NCI-H1930 (cell line): ENCODE results near the gene NUDT9.
"Not testable (repeated sequence)": the region's sequence is repeated elsewhere in the genome, so short reads cannot be mapped to it uniquely, and the experiment has no call there.

Experiments
- DNase-seq, 2 experiments: peaks; one replicate each; lab custom pipeline; 2025; lab: John Stamatoyannopoulos, UW

The NUDT9 gene

DNA sequence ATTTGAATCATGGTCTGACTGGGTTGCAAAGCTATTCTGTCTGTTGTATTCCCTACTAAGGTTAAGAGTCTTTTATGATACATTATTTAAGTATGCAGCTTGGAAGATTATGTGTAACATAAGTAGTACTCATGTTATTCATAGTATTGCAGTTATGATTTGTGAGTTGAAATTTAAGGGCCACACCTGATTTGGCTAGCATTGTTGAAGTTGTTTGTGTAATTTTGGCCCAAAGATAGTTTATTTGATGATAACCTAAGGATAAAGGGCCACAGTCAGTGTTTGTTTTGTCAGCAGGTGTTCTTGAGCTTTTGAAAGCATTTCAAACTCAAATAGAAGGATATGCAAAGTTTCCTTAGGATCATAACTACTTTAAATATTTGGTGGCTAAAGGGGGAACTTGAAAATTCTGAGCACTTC, 38.9 kb downstream of the NUDT9 start:
- DNase-seq = no peak

DNA sequence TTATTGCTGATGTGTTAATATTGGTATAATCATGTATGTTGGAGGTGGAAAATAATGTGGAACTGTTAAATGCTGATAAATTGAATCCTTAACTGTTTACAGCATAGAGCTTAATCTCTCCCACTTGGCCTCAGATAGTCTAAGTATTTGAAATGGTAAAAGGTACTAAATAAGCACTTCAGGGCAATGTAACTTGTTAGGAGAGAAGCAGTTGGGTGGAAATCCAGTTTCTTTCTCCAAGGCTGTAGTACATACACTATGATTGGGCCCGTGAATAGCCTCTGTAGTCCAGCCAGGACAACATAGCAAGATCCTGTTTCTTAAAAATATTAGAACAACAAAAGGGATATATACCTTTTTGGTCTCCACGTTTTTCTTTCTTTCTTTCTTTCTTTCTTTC, 39.7 kb downstream of the NUDT9 start:
- DNase-seq = no peak

DNA sequence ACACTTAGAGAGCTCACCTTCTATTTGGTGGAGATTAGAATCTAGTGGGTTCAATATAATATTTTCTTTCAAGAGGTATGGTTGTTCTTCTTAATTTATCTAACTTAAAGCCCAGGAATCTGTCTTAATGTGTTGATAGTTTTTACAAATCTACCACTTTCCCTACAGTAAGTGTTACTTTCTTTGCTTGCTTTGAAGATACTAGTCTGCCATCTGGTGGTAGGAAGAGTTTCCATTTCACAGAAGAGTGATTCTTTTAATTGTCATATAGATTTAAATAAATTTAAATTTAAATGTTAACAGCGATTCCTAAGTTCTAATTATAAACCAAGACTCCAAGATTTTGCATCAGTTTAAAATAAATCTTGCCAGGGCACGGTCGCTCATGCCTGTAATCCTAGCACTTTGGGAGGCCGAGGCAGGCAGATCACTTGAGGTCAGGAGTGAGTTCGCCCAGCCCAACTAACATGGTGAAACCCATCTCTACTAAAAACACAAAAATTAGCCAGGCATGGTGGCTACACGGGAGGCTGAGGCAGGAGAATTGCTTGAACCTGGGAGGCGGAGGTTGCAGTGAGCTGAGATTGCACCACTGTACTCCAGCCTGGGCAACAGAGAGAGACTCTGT, 43.5 kb downstream of the NUDT9 start:
- DNase-seq = peak in 1 of 2 experiments; percentile 13

DNA sequence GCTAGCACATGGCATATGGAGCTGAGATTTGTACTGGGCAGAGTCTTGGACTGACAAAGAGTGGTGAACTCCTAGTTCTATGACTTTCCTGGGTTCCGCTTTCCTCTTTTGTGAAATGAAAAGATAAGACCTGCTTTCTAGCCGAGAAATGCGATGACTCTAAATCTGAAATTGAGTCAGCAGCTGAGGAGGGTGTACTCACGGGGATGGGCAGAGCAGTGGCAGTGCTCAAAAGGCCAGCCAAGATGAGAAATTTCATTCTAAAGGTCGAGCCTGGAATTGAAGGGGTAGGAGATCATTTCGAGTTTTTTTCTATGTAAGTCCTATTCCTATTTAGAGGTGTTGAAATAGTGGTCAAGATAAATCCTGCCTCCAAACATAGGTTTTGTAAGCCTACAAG, 47.0 kb downstream of the NUDT9 start:
- DNase-seq = no peak

DNA sequence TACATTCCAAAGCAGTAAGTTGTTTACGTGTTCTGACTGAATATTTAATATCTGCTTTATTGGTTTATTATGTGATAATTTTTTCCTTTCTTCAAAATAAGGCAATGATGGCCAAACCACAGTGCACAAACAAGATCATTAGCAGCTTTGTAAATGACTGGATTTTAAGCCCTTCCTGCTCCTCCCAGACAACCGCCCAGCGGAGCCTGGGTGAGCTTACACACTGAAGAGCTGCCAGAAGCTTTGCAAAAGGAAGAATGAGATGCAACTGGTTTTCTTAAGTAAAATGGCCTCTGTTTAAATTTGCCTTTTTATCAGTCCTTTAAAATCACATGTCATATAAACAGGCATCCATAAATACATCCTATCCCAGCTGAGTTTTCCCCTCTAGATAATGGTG, 54.6 kb downstream of the NUDT9 start:
- DNase-seq = no peak

DNA sequence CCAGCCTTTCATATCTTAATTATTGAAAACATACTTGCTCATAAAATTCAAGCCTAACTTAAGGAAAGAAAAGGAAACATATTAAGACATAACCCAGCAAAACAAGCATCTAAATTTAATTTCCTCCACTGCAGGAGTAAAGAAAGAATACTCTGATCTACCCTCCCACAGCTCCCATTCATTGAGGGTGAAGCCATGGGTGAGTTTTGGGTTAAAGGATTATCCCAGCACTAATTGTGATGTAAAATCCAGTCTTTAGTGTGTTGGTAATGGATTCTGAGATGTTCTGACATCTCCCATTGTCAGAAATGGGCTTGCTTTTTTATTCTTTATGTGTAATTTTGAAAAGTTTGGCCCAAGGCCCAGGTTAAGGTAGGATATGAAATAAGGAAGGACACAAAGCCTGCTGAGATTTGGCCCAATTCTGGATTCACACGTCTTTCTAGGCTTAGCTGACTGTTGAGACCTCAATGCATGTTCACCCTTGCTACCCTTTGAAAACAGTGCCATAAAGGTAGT, 56.4 kb downstream of the NUDT9 start:
- DNase-seq = no peak

DNA sequence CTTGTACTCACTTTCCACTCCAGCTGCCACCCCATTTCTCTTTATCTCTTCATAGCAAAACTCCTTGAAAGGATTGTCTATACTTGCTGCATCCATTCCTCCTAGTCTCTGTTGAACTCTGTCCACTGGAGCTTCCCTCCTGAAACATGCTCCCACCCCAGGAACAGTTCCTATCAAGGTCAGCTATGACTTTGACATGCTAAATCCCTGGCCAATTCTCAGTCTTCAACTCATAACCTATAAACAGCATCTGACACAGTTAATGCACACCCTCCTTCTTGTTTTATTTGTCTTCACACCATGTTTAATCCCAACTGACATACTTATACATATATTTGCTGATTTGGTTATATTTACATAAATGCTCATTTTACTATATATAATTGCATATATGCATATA, 59.0 kb downstream of the NUDT9 start:
- DNase-seq = no peak

DNA sequence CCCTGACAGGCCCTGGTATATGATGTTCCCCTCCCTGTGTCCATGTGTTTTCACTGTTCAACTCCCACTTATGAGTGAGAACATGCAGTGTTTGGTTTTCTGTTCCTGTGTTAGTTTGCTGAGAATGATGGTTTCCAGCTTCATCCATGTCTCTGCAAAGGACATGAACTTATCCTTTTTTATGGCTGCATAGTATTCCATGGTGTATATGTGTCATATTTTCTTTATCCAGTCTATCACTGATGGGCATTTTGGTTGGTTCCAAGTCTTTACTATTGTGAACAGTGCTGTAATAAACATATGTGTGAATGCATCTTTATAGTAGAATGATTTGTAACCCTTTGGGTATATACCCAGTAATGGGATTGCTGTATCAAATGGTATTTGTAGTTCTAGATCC, 60.9 kb downstream of the NUDT9 start:
- DNase-seq = not testable (repeated sequence)

DNA sequence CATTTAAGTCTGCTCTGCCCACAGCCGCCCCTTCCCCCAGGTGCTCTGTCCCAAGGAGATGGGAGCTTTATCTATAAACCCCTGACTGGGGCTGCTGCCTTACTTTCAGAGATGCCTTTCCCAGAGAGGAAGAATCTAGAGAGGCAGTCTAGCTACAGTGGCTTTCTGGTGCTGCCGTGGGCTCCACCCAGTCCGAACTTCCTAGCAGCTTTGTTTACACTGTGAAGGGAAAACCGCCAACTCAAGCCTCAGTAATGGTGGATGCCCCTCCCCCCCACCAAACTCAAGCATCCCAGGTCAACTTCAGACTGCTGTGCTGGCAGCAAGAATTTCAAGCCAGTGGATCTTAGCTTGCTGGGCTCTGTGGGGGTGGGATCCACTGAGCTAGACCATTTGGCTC, 66.3 kb downstream of the NUDT9 start:
- DNase-seq = not testable (repeated sequence)

DNA sequence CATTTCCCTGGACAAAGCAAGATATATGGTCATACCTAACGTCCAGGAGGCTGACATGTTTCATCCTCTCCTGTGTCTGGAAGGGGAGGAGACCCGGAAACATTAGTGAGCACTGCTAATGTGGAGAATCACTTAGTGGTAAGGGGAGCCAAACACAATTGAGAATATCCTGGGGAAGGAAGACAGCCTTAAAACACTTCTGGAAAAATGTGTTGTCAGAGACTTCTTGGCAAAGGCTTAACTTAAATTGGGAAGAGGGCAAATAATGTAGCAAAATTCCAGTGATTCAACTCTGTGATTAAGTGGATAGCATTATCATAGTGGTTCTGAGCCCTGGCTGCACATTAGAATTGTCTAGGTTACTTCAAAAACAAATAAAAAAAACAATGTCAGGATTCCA, 67.3 kb downstream of the NUDT9 start:
- DNase-seq = no peak

DNA sequence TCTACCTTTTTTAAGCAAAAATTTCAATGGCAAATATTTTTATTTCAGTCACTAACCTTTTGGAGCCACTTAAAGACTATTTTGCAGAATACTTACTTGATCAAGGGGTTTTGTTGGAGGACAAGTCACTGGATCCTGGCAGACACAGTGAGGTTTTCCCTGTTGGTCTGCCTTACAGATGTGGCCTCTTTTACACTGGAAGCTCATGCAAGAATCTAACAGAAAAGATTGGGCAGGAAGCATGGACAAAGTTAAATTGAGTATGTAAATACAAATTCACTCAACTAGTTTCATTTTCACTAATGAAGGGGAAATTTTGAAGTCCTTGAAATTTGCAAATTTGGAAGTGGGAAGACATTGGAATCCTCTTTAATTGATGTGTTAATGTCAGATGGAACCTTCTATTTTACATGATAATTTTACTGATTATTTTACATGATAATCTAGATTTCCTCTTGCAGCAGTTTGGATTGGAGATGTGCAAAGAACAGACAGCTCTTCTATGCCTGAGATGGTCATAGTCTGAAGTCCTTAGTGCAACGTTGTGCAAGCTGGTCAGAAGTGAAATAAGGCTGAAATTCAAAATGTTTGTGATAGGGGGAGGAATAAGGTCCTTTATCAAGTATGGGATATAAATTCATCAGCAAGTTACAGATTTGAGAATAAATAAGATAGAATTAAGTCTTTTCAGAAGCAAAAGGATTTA, 68.4 kb downstream of the NUDT9 start:
- DNase-seq = no peak

DNA sequence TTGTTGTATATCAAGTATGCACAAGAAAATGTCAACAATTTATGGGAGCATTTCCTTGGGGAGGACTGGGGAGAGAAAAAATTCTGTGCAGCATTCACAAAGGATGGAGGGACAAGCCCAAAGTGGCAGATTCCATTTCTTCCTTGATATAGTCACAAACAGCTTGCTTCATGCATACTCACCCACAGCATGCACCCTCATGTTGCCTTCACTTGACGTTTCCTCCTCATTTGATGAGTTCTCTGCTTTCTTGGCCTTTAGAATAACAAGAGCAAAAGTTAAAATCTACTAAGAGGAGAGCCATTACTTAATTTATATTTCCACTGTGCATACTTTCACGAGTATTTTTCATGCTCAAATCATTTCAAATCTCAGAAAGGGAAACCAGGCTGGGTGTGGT, 69.1 kb downstream of the NUDT9 start:
- DNase-seq = no peak

DNA sequence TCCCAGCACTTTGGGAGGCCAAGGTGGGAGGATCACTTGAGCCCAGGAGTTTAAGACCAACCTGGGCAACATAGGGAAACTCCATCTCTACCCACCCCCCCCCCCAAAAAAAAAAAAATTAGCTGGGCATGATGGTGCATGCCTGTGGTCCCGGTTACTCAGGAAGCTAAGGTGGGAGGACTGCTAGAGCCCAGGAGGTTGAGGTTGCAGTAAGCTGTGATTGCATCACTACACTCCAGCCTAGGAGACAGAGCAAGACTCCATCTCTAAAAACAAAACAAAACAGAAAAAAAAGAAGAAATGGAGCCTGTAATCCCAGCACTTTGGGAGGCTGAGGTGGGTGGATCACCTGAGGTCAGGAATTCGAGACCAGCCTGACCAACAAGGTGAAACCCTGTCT, 69.5 kb downstream of the NUDT9 start:
- DNase-seq = not testable (repeated sequence)

DNA sequence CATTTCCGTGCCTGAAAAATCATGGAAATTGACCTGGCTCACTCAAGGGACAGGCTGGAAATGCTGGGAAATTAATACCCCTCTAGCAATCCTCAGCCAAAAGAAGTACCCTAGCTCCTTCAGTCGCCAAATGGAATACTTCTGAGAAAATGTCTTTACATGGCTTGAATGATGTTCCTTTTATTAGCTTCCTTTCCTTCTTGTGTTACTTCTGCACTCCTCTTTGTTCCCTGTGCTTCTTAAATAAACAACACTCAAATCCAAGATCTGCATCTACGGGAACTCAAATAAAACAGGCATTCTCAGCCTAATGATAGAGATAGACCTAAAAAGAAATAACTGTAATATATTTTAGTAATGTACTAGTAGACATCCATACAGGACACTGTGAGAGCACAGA, 70.7 kb downstream of the NUDT9 start:
- no peak for DNase-seq

DNA sequence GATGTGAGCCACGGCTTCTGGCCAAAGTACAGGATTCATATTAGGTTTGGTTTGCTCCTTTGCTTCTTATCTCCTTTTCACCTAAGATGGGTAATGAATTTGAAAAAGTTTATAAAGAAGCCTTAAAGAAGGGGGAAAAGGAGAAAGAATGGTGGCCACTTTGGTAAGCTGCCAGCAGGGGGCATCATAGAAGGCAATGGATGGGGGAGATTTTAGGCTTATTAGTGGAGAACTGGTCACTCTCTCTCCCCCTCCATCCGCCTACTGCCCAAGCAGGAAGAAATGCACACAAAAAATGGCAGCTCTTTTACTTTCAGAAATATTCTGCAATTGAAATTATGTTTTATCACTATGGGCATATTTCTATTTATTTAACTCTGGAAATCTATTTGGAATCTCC, 74.8 kb downstream of the NUDT9 start:
- no peak for DNase-seq

DNA sequence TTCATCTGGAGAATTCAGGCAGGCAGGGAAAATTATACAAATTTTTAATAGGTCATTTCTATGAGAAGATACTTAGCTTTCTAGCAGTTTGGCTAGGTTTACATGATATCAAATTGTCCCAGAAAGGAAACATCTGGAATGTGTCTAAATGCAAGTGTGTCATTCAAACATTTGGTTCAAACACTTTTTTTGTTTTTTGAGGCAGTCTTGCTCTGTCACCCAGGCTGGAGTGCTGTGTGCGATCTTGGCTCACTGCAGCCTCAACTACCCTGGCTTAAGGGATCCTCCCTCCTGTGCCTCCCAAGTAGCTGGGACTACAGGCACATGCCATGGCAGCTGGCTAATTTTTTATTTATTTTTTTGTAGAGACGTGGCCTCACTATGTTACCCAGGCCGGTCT, 75.2 kb downstream of the NUDT9 start:
- DNase-seq = no peak

DNA sequence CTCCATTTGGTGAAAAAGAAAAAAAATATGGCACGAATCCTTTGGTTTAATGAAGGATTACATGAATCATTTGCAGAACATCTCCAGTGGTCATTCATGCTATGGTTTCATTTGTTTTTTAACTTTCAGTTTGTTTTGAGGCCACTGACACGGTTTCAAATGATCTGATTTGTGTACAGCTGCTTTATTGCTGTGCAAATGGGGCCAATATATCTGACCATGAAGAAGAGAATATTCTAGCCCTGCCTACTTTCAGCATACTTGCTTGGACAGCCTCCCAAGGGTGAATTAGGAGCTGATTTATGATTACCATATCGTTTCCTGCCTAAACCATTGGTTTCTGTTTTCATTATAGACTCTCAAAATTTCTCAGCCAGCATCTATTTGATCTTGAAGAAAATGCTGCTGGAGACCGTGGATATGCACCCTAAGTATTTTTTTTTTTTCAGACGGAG, 76.1 kb downstream of the NUDT9 start:
- DNase-seq = no peak

DNA sequence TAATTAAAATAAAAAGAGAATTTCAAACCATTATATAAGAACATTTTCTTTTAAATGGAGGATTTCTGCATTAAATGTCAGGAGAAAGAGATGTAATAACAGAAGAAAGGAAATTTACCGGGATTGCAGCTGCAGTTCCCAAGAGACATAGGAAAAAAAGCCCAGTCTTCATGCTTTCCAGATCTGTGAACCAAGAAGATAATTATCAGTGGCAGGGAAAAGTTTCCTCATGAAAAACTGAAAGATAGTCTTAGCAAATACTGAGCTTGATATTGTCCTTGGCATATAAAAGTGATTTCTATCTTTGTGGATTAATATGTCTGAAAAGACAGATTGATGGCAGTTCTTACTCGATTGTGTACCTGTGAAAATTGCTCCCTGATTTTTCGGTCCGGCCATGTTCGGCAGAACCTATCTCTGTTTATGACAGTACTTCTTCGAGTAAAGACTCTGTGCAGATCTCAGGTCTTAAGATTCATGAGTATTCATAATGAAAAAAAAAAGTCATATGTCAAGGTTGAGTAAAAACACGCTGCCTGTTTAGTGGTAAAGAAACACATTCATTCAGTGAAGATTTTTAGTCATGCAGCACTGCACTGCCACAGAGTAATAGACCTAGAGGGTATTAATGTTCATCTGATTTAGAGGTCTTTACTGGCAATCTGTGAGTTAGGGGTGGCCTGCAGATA, 77.2 kb downstream of the NUDT9 start:
- DNase-seq = no peak

DNA sequence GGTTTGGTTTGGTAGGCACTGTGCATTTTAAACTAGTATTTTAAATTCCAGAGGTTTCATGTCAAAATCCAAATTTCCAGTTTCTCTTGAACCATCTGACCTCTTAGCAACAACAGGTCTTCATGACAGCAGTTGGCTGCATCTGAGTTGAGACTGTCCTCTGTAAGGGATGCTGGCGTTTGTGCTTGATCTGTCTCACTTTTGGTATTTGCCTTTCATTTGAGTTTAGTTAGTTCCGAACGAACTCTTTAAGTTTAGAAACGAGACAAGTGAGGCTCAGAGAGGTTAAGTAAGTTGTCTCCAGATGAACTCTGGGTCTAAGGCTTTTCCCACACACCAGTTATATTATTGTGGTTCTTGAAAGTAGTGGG, 77.7 kb downstream of the NUDT9 start:
- DNase-seq = no peak

DNA sequence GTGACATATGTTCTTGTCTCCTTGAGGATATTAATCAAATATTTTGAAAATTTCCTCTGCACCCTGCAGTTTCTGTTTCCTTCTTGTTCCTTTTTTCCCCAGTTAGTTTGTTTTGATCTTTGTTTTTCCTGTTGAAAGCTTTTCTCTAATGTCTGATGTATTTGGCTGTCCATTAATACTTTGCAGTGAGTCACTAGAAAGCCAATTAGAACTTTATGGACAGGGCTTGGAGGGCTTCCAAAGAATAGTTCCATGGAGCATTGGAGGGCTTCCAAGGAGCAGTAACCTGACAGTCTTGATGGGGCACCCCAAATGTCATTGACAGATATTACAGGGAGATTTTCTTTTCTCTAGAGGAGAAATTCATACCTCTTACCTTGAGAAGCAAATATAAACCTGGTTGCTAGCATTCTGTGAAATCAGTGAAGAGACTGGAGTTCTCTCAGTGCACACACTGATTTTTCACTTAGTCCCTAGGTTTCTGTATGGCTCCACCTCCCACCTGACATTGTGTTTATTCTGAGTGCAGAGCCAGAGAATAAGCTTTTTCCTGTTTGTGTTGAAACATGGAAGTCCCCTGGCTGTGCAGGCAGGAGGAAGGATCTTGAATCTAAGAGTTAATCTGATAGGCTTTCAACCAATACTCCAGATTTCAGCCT, 80.3 kb downstream of the NUDT9 start:
- DNase-seq = no peak

DNA sequence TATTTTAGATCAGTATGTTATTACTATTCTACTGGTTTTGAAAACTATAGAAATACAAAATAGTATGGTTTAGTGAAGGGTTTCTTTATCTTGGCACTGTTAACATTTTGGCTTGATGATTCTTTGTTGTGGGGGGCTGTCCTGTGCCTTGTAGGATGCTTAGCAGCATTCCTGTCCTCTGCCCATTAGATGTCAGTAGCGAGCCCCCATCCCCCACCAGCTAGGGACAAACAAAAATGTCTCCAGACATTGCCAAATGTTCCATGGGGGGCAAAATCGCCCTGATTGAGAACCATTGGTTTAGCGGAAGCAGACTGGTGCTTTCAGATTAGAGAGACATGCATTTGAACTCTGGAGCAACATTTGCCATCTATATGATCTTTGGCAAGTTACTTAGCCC, 83.5 kb downstream of the NUDT9 start:
- DNase-seq = no peak

DNA sequence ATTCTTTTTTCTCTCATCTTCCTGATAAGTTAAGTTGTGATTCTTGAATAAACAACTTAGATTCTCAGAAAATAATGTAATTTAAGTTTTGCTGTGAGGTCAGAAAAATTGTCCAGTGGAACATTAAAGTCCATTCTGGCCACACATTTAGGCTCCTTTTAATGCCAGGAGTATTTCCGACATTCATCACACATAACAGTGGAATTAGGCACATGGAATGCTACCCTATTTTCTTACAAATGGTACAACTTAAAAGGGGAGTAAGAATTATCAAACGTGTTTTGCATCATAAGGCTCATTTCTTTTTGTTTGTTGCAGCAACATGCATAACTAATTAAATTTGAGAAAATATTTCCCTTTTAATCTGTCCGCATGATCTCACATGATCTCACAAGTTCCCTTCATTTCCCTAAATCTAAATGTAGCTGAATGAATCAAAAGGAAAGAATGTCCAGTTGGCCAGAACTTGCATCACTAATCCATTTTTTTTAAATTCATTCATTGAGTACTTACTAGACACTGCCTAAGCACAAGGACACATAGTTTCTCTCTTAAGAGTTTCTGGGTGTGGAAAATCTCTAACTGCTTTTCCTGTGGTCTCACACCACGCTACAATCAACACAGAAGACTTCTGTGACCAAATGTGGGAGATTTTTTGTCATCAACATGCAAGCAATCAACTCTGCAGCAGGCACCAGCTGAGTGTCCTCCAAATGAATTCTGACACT, 84.8 kb downstream of the NUDT9 start:
- no peak for DNase-seq
